Neural progenitor cell (in vitro differentiated cells): ENCODE results near the gene C6orf58. TPM values are rescaled to one million over a fixed set of nuclear protein-coding genes. Genes with fewer than 3 reads are reported as not detected.

Experiments used
- DNase-seq: peaks from one replicate; pipeline ENCODE4 v3.0.0-alpha.2; 2016; ENCODE audit warnings: low spot score
- H2AFZ ChIP-seq: fragments of 200-600 bp; sonication (generic); replicated peaks from 2 replicates; pipeline ENCODE4 v1.6.1; 2016; ENCODE audit warnings: antibody characterized with exemption
- H3F3A ChIP-seq: fragments of 200-600 bp; sonication (generic); 2 replicates; pipeline ENCODE4 v1.6.1; 2016; ENCODE audit warnings: antibody characterized with exemption, low read depth
- H3K27ac ChIP-seq: fragments of 200-600 bp; sonication (generic); 2 replicates; pipeline ENCODE4 v1.5.1; 2016; ENCODE audit warnings: mild to moderate bottlenecking
- H3K27me3 ChIP-seq: fragments of 200-600 bp; sonication (generic); 2 replicates; pipeline ENCODE4 v1.6.1; 2016; ENCODE audit warnings: mild to moderate bottlenecking, moderate library complexity
- H3K36me3 ChIP-seq: fragments of 200-600 bp; sonication (generic); 2 replicates; pipeline ENCODE4 v1.5.1; 2016
- H3K4me1 ChIP-seq: fragments of 200-600 bp; sonication (generic); 2 replicates; pipeline ENCODE4 v1.6.1; 2016; ENCODE audit warnings: mixed run types
- H3K4me2 ChIP-seq: fragments of 200-600 bp; sonication (generic); 2 replicates; pipeline ENCODE4 v1.6.1; 2016
- H3K4me3 ChIP-seq: fragments of 200-600 bp; sonication (generic); 2 replicates; pipeline ENCODE4 v1.5.1; 2016
- H3K79me2 ChIP-seq: fragments of 200-600 bp; sonication (generic); 2 replicates; pipeline ENCODE4 v1.6.1; 2016; ENCODE audit warnings: low read depth
- H3K9ac ChIP-seq: fragments of 200-600 bp; sonication (generic); 2 replicates; pipeline ENCODE4 v1.6.1; 2016
- H3K9me3 ChIP-seq: fragments of 200-600 bp; sonication (generic); 2 replicates; pipeline ENCODE4 v1.5.1; 2016; ENCODE audit warnings: low read depth
- H4K20me1 ChIP-seq: fragments of 200-600 bp; sonication (generic); 2 replicates; pipeline ENCODE4 v1.6.1; 2016; ENCODE audit warnings: low read depth
- H3K27ac Mint-ChIP-seq: 3 replicates; pipeline ENCODE4 v1.8.0; 2021; ENCODE audit warnings: mixed read lengths
- H3K27me3 Mint-ChIP-seq: 2 replicates; pipeline ENCODE4 v1.8.0; 2022; ENCODE audit warnings: low read depth, mild to moderate bottlenecking, inconsistent platforms, moderate library complexity, mixed read lengths; ENCODE audit not compliant: insufficient read depth
- H3K36me3 Mint-ChIP-seq: 3 replicates; pipeline ENCODE4 v1.8.0; 2021; ENCODE audit warnings: mixed read lengths
- H3K4me1 Mint-ChIP-seq: 3 replicates; pipeline ENCODE4 v1.8.0; 2021; ENCODE audit warnings: mixed read lengths
- H3K4me3 Mint-ChIP-seq: 3 replicates; pipeline ENCODE4 v1.8.0; 2021; ENCODE audit warnings: mild to moderate bottlenecking, moderate library complexity, mixed read lengths
- H3K9me3 Mint-ChIP-seq: 3 replicates; pipeline ENCODE4 v1.8.0; 2020; ENCODE audit warnings: mixed read lengths
- EZH2 ChIP-seq: fragments of 200-600 bp; sonication (generic); IDR thresholded peaks from 2 replicates; pipeline ENCODE4 v1.6.1; 2017; ENCODE audit warnings: antibody characterized with exemption, mild to moderate bottlenecking, moderate library complexity
- EZH2phosphoT487 ChIP-seq: fragments of 200-600 bp; sonication (generic); IDR thresholded peaks from 2 replicates; pipeline ENCODE4 v1.6.1; 2017; ENCODE audit warnings: antibody characterized with exemption
- total RNA-seq: library from RNA; depleted of rRNA; stranded (reverse); fragments of >200 nt; gene quantifications from 2 replicates; pipeline ENCODE4 v1.2.3, GENCODE V29; 2015; ENCODE audit warnings: low replicate concordance
- TF ChIP-seq, protein P1 (sequence below): fragments of 200-600 bp; sonication (generic); IDR thresholded peaks from 2 replicates; pipeline ENCODE4 v1.5.1; 2017; ENCODE audit warnings: antibody characterized with exemption, mild to moderate bottlenecking

C6orf58 gene
- total RNA-seq, 1 donor from 2014 or later = not detected

GRCh38 chr6:127618729-127619128 is 41.8 kb downstream of the C6orf58 start:
- Histone ChIP-seq H4K20me1 (no peaks in the 10 kb centered on the region), H3K9me3 (no peaks in the 10 kb centered on the region), H3K27ac (no peak overlapping the region), H3K4me3 (no peak overlapping the region), H3F3A (no peaks in the 10 kb centered on the region), H3K4me1 (no peaks in the 10 kb centered on the region), H2AFZ (no peak overlapping the region), H3K27me3 (no peaks in the 10 kb centered on the region), H3K4me2 (no peak overlapping the region), H3K79me2 (no peaks in the 10 kb centered on the region), H3K36me3 (no peaks in the 10 kb centered on the region), H3K9ac (no peak overlapping the region)
- no peaks in the 10 kb centered on the region for H3K36me3 Mint-ChIP-seq
- DNase-seq = no peak
- H3K9me3 Mint-ChIP-seq = no peaks in the 10 kb centered on the region
- H3K27ac Mint-ChIP-seq = no peak overlapping the region
- no peaks in the 10 kb centered on the region for H3K27me3 Mint-ChIP-seq
- no peak overlapping the region for H3K4me3 Mint-ChIP-seq
- TF ChIP-seq EZH2 (no peak), EZH2phosphoT487 (no peak)
- TF ChIP-seq, protein P1, sequence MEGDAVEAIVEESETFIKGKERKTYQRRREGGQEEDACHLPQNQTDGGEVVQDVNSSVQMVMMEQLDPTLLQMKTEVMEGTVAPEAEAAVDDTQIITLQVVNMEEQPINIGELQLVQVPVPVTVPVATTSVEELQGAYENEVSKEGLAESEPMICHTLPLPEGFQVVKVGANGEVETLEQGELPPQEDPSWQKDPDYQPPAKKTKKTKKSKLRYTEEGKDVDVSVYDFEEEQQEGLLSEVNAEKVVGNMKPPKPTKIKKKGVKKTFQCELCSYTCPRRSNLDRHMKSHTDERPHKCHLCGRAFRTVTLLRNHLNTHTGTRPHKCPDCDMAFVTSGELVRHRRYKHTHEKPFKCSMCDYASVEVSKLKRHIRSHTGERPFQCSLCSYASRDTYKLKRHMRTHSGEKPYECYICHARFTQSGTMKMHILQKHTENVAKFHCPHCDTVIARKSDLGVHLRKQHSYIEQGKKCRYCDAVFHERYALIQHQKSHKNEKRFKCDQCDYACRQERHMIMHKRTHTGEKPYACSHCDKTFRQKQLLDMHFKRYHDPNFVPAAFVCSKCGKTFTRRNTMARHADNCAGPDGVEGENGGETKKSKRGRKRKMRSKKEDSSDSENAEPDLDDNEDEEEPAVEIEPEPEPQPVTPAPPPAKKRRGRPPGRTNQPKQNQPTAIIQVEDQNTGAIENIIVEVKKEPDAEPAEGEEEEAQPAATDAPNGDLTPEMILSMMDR = no peak
- no peaks in the 10 kb centered on the region for H3K4me1 Mint-ChIP-seq

GRCh38 chr6:127630800-127631199 is 53.8 kb downstream of the C6orf58 start:
- H4K20me1 ChIP-seq = no peaks in the 10 kb centered on the region
- Mint-ChIP-seq H3K4me1 (no peaks in the 10 kb centered on the region), H3K9me3 (no peaks in the 10 kb centered on the region), H3K4me3 (no peak overlapping the region), H3K27me3 (no peaks in the 10 kb centered on the region), H3K36me3 (no peaks in the 10 kb centered on the region), H3K27ac (no peak overlapping the region)
- H3K4me3 ChIP-seq = no peak overlapping the region
- H3K4me1 ChIP-seq = no peaks in the 10 kb centered on the region
- no peaks in the 10 kb centered on the region for H3K9me3 ChIP-seq
- no peak for DNase-seq
- no peak overlapping the region for H3K27ac ChIP-seq
- TF ChIP-seq EZH2phosphoT487 (no peak), EZH2 (no peak)
- TF ChIP-seq, protein P1 = no peak
- no peak overlapping the region for H3K9ac ChIP-seq
- H3K27me3 ChIP-seq = no peaks in the 10 kb centered on the region
- no peak overlapping the region for H2AFZ ChIP-seq
- H3F3A ChIP-seq = no peaks in the 10 kb centered on the region
- H3K36me3 ChIP-seq = no peaks in the 10 kb centered on the region
- no peaks in the 10 kb centered on the region for H3K79me2 ChIP-seq
- H3K4me2 ChIP-seq = no peak overlapping the region

- Histone ChIP-seq H2AFZ (no peak overlapping the region), H3F3A (no peaks in the 10 kb centered on the region), H3K4me2 (no peak overlapping the region), H3K9ac (no peak overlapping the region), H4K20me1 (no peaks in the 10 kb centered on the region), H3K9me3 (no peaks in the 10 kb centered on the region), H3K27ac (no peak overlapping the region), H3K4me3 (no peak overlapping the region), H3K4me1 (no peaks in the 10 kb centered on the region), H3K36me3 (no peaks in the 10 kb centered on the region), H3K79me2 (no peaks in the 10 kb centered on the region), H3K27me3 (no peaks in the 10 kb centered on the region)
- no peak for DNase-seq
- Mint-ChIP-seq H3K9me3 (no peaks in the 10 kb centered on the region), H3K4me3 (no peak overlapping the region), H3K36me3 (no peaks in the 10 kb centered on the region), H3K27ac (no peak overlapping the region), H3K4me1 (no peaks in the 10 kb centered on the region), H3K27me3 (no peaks in the 10 kb centered on the region)
- no peak for TF ChIP-seq EZH2phosphoT487
Measured at GRCh38 chr6:127634178-127634577, 57.2 kb downstream of the C6orf58 start.

DNA sequence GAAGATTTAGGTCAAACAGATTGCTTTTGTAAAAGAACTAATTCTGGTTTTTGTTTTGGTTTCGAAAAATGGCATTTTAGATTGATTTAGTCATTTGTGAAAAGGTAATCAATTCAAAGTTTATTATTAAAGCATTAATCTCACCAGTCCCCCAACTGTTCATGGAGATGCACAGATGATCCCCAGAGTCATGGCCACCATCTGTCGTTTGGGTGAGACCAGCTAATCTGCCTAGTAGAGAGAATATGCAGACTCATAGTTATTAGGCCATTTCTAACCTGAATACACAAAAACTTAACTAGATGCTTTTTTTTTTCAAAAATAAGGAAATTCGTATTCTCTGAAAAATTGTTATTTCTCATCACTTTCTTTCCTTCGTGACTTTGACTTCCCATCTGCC is 58.1 kb downstream of the C6orf58 start:
- H3K27me3 ChIP-seq = no peaks in the 10 kb centered on the region
- H3K27me3 Mint-ChIP-seq = no peaks in the 10 kb centered on the region
- H2AFZ ChIP-seq = no peak overlapping the region
- H3F3A ChIP-seq = no peaks in the 10 kb centered on the region
- H3K9me3 Mint-ChIP-seq = no peaks in the 10 kb centered on the region
- no peaks in the 10 kb centered on the region for H3K36me3 ChIP-seq
- no peak overlapping the region for H3K27ac ChIP-seq
- no peak overlapping the region for H3K4me3 ChIP-seq
- H3K4me2 ChIP-seq = no peak overlapping the region
- H3K27ac Mint-ChIP-seq = no peak overlapping the region
- no peak overlapping the region for H3K9ac ChIP-seq
- no peak overlapping the region for H3K4me3 Mint-ChIP-seq
- DNase-seq = no peak
- TF ChIP-seq EZH2 = no peak
- TF ChIP-seq, protein P1 = no peak
- no peak for TF ChIP-seq EZH2phosphoT487
- H3K36me3 Mint-ChIP-seq = no peaks in the 10 kb centered on the region
- H3K9me3 ChIP-seq = no peaks in the 10 kb centered on the region
- H3K79me2 ChIP-seq = no peaks in the 10 kb centered on the region
- H3K4me1 ChIP-seq = no peaks in the 10 kb centered on the region
- H4K20me1 ChIP-seq = no peaks in the 10 kb centered on the region
- no peaks in the 10 kb centered on the region for H3K4me1 Mint-ChIP-seq
